Trophoblast cell (in vitro differentiated cells and primary cell): ENCODE measurements around the gene DEF6.

Experiments
- DNase-seq, 2 donors: peaks; one replicate each; pipeline ENCODE4 v3.0.0-alpha.2; 2016
- H2AFZ ChIP-seq: 2 replicates; pipeline ENCODE4 v1.6.1; 2013; ENCODE audit warnings: low read length, moderate library complexity, mild to moderate bottlenecking; ENCODE audit not compliant: insufficient read depth, poor library complexity
- H2AK5ac ChIP-seq: 2 replicates; pipeline ENCODE4 v1.6.1; 2013; ENCODE audit warnings: mild to moderate bottlenecking, low read length
- H2BK120ac ChIP-seq: 2 replicates; pipeline ENCODE4 v1.6.1; 2013; ENCODE audit warnings: low read length, mild to moderate bottlenecking, moderate library complexity; ENCODE audit not compliant: insufficient read depth, poor library complexity
- H2BK12ac ChIP-seq: 2 replicates; pipeline ENCODE4 v1.6.1; 2013; ENCODE audit warnings: mild to moderate bottlenecking, low read length, moderate library complexity
- H2BK5ac ChIP-seq: 2 replicates; pipeline ENCODE4 v1.6.1; 2013; ENCODE audit warnings: low read length, low read depth, moderate library complexity, mild to moderate bottlenecking; ENCODE audit not compliant: poor library complexity
- H3K14ac ChIP-seq: 2 replicates; pipeline ENCODE4 v1.6.1; 2013; ENCODE audit warnings: mild to moderate bottlenecking, low read length
- H3K18ac ChIP-seq: 2 replicates; pipeline ENCODE4 v1.6.1; 2013; ENCODE audit warnings: mild to moderate bottlenecking, low read length
- H3K23ac ChIP-seq: 2 replicates; pipeline ENCODE4 v1.6.1; 2013; ENCODE audit warnings: low read length
- H3K27ac ChIP-seq: 2 replicates; pipeline ENCODE4 v1.5.1; 2013; ENCODE audit warnings: low read depth, mild to moderate bottlenecking, inconsistent platforms, low read length, moderate library complexity
- H3K27me3 ChIP-seq: 2 replicates; pipeline ENCODE4 v1.6.1; 2013; ENCODE audit warnings: inconsistent platforms, mild to moderate bottlenecking, low read length, moderate library complexity; ENCODE audit not compliant: insufficient read depth
- H3K36me3 ChIP-seq, 2 experiments: 1 replicate in 1 of 2; 2 replicates in 1 of 2; pipeline ENCODE4 v1.6.1; 2013; ENCODE audit warnings: low read length in 2 of 2, mild to moderate bottlenecking in 2 of 2, moderate library complexity in 1 of 2; ENCODE audit not compliant: insufficient read depth in 2 of 2, control insufficient read depth in 1 of 2
- H3K4ac ChIP-seq: 2 replicates; pipeline ENCODE4 v1.6.1; 2013; ENCODE audit warnings: low read depth, mild to moderate bottlenecking, low read length, moderate library complexity
- H3K4me1 ChIP-seq, 2 experiments: 1 replicate in 1 of 2; 2 replicates in 1 of 2; pipeline ENCODE4 v1.6.1; 2013; ENCODE audit warnings: low read length in 2 of 2, mild to moderate bottlenecking in 2 of 2, moderate library complexity in 1 of 2; ENCODE audit not compliant: insufficient read depth in 2 of 2, control insufficient read depth in 1 of 2
- H3K4me2 ChIP-seq: 2 replicates; pipeline ENCODE4 v1.6.1; 2013; ENCODE audit warnings: inconsistent platforms, mild to moderate bottlenecking, low read length, moderate library complexity
- H3K4me3 ChIP-seq: 2 replicates; pipeline ENCODE4 v1.5.1; 2013; ENCODE audit warnings: mild to moderate bottlenecking, low read depth, low read length, inconsistent platforms
- H3K79me1 ChIP-seq: one replicate; pipeline ENCODE4 v1.6.1; 2013; ENCODE audit warnings: low read length
- H3K79me2 ChIP-seq: 2 replicates; pipeline ENCODE4 v1.6.1; 2013; ENCODE audit warnings: low read length, mild to moderate bottlenecking; ENCODE audit not compliant: control insufficient read depth, insufficient read depth, poor library complexity
- H3K9ac ChIP-seq: 2 replicates; pipeline ENCODE4 v1.6.1; 2013; ENCODE audit warnings: mild to moderate bottlenecking, low read length
- H3K9me3 ChIP-seq: 2 replicates; pipeline ENCODE4 v1.6.1; 2013; ENCODE audit warnings: low read depth, mild to moderate bottlenecking, control low read depth, inconsistent platforms, low read length; ENCODE audit not compliant: insufficient read depth
- H4K12ac ChIP-seq: 2 replicates; pipeline ENCODE4 v1.6.1; 2013; ENCODE audit warnings: low read depth, mild to moderate bottlenecking, low read length, moderate library complexity
- H4K8ac ChIP-seq: 2 replicates; pipeline ENCODE4 v1.6.1; 2013; ENCODE audit warnings: low read depth, mild to moderate bottlenecking, low read length, moderate library complexity
- H4K91ac ChIP-seq: one replicate; pipeline ENCODE4 v1.6.1; 2013; ENCODE audit warnings: low read depth, mild to moderate bottlenecking, low read length, moderate library complexity
- WGBS: extraction: QIAGEN DNeasy Blood & Tissue Kit; methylation state at CpG from one replicate; pipeline ENCODE4 v1.1.7; 2013; ENCODE audit warnings: missing lambda C conversion rate; ENCODE audit not compliant: insufficient read length, insufficient coverage; ENCODE audit errors: extremely low coverage; 5-methylcytosine and 5-hydroxymethylcytosine counted together

DEF6 gene

DNA sequence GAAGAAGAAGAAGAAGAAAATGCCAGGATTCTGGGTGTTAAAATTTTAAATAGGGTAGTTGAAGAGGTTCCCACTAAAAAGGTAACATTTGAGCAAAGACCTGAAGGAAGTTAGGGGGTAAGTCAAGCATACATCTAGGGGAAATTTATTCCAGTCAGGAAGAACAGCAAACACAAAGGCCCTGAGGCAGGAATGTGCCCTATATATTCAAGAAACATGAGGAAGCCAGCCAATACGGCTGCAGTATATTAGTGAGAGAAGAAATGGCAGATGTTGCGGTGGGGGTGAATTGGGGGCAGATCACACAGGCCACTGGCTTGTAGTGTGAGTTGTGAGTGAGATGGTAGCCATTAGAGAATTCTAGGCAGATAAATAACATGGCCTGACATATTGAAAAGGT is 32.1 kb upstream of the DEF6 start:
- WGBS, result no CpG with 5 or more reads among the region's 2 CpGs
- H4K91ac ChIP-seq, result no peak overlapping the region
- H3K79me1 ChIP-seq, result no peaks in the 10 kb centered on the region

GRCh38 chr6:35267446-35267845 is 30.2 kb upstream of the DEF6 start:
- no peak overlapping the region for H3K4me3 ChIP-seq
- WGBS, result no CpG with 5 or more reads among the region's 8 CpGs
- no peak overlapping the region for H4K12ac ChIP-seq
- H3K4me2 ChIP-seq, result no peak overlapping the region
- no peaks in the 10 kb centered on the region for H3K79me1 ChIP-seq
- no peak overlapping the region for H3K9ac ChIP-seq
- H3K14ac ChIP-seq, result no peak overlapping the region
- no peak overlapping the region for H2AK5ac ChIP-seq
- no peak overlapping the region for H3K23ac ChIP-seq
- H3K18ac ChIP-seq, result no peak overlapping the region
- no peak overlapping the region for H4K91ac ChIP-seq
- no peak overlapping the region for H2BK5ac ChIP-seq
- H3K4me1 ChIP-seq, result peaks cover 0 to 4% of the 10 kb centered on the region in 2 experiments
- H4K8ac ChIP-seq, result no peak overlapping the region
- no peaks in the 10 kb centered on the region for H3K79me2 ChIP-seq
- no peaks in the 10 kb centered on the region for H3K36me3 ChIP-seq
- H3K27ac ChIP-seq, result no peak overlapping the region
- H3K9me3 ChIP-seq, result no peaks in the 10 kb centered on the region
- no peaks in the 10 kb centered on the region for H3K27me3 ChIP-seq
- no peak overlapping the region for H3K4ac ChIP-seq
- no peak overlapping the region for H2BK120ac ChIP-seq
- H2AFZ ChIP-seq, result no peak overlapping the region
- no peak for DNase-seq
- H2BK12ac ChIP-seq, result no peak overlapping the region

More for the DNA sequence above, 32.1 kb upstream of the DEF6 start:
- H4K12ac ChIP-seq, result no peak overlapping the region
- no peak overlapping the region for H2BK120ac ChIP-seq
- no peaks in the 10 kb centered on the region for H3K9me3 ChIP-seq
- H2BK12ac ChIP-seq, result no peak overlapping the region
- no peak overlapping the region for H3K23ac ChIP-seq
- H2AFZ ChIP-seq, result no peak overlapping the region
- no peak overlapping the region for H3K9ac ChIP-seq
- no peak overlapping the region for H3K18ac ChIP-seq
- H4K8ac ChIP-seq, result no peak overlapping the region
- no peaks in the 10 kb centered on the region for H3K36me3 ChIP-seq
- no peak overlapping the region for H2BK5ac ChIP-seq
- no peak overlapping the region for H3K4me3 ChIP-seq
- H2AK5ac ChIP-seq, result no peak overlapping the region
- no peaks in the 10 kb centered on the region for H3K27me3 ChIP-seq
- H3K4me2 ChIP-seq, result no peak overlapping the region
- H3K79me2 ChIP-seq, result no peaks in the 10 kb centered on the region
- H3K4me1 ChIP-seq, result peaks cover 0 to 4% of the 10 kb centered on the region in 2 experiments
- no peak overlapping the region for H3K4ac ChIP-seq
- DNase-seq, result no peak
- H3K14ac ChIP-seq, result no peak overlapping the region
- no peak overlapping the region for H3K27ac ChIP-seq

- Histone ChIP-seq H3K36me3 (no peaks in the 10 kb centered on the region), H3K9ac (no peak overlapping the region), H3K27me3 (no peaks in the 10 kb centered on the region), H2BK12ac (no peak overlapping the region), H3K4me1 (no peaks in the 10 kb centered on the region), H3K23ac (no peak overlapping the region), H3K14ac (no peak overlapping the region), H2BK5ac (no peak overlapping the region), H3K4me3 (no peak overlapping the region), H3K79me2 (no peaks in the 10 kb centered on the region), H2AK5ac (no peak overlapping the region), H3K79me1 (no peaks in the 10 kb centered on the region), H3K18ac (no peak overlapping the region), H2BK120ac (no peak overlapping the region), H2AFZ (no peak overlapping the region), H4K91ac (no peak overlapping the region), H3K9me3 (no peaks in the 10 kb centered on the region), H3K4me2 (no peak overlapping the region), H3K4ac (no peak overlapping the region), H4K12ac (no peak overlapping the region), H4K8ac (no peak overlapping the region), H3K27ac (no peak overlapping the region)
- whole genome bisulfite sequencing, result no CpG with 5 or more reads among the region's 2 CpGs
- no peak for DNase-seq
Observed at GRCh38 chr6:35267897-35268296, 29.7 kb upstream of the DEF6 start.

GRCh38 chr6:35272005-35272404 is 25.6 kb upstream of the DEF6 start:
- Histone ChIP-seq H4K12ac (no peak overlapping the region), H3K18ac (no peak overlapping the region), H3K4me1 (no peaks in the 10 kb centered on the region), H3K23ac (no peak overlapping the region), H4K8ac (no peak overlapping the region), H3K4ac (no peak overlapping the region), H2AFZ (no peak overlapping the region), H2BK12ac (no peak overlapping the region), H3K36me3 (no peaks in the 10 kb centered on the region), H3K9ac (no peak overlapping the region), H3K79me2 (no peaks in the 10 kb centered on the region), H2AK5ac (no peak overlapping the region), H3K4me2 (no peak overlapping the region), H3K4me3 (no peak overlapping the region), H3K79me1 (no peaks in the 10 kb centered on the region), H3K27ac (no peak overlapping the region), H2BK5ac (no peak overlapping the region), H3K14ac (no peak overlapping the region), H3K9me3 (no peaks in the 10 kb centered on the region), H2BK120ac (no peak overlapping the region), H4K91ac (no peak overlapping the region), H3K27me3 (no peaks in the 10 kb centered on the region)
- WGBS, result no CpG with 5 or more reads among the region's 2 CpGs
- DNase-seq, result no peak
